HG03039 (cell line): ENCODE results near the gene ADGRG6.

ENCODE experiments used
- ATAC-seq: cut with Tn5 transposase; IDR thresholded peaks from one replicate; pipeline ENCODE4 v1.9.1; 2021; ENCODE audit warnings: mild to moderate bottlenecking, moderate library complexity; ENCODE audit not compliant: unreplicated experiment

The ADGRG6 gene

DNA sequence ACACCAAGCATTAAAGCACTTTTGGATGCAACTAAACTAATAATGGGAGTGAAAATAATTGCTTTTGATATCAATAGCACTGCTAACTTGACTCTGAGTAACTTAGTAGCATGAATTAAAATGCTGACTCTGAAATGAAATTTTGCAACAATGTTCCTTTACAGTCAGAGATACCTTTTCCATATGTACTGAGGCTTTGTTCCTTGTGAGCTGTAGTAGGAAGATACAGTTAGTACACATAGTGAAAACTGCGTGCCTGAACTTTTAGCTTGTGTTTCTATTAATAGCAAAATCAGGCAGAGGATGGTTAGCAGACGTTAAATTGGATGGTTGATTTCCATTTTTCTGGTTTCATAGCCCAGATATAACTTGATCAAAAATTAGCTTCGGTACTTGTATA lies 18.6 kb downstream of the ADGRG6 start:
- no peak for ATAC-seq

GRCh38 chr6:142321451-142321850 lies 19.6 kb downstream of the ADGRG6 start:
- no peak for ATAC-seq

- no peak for ATAC-seq
These were observed 20.3 kb downstream of the ADGRG6 start for GRCh38 chr6:142322066-142322465.

DNA sequence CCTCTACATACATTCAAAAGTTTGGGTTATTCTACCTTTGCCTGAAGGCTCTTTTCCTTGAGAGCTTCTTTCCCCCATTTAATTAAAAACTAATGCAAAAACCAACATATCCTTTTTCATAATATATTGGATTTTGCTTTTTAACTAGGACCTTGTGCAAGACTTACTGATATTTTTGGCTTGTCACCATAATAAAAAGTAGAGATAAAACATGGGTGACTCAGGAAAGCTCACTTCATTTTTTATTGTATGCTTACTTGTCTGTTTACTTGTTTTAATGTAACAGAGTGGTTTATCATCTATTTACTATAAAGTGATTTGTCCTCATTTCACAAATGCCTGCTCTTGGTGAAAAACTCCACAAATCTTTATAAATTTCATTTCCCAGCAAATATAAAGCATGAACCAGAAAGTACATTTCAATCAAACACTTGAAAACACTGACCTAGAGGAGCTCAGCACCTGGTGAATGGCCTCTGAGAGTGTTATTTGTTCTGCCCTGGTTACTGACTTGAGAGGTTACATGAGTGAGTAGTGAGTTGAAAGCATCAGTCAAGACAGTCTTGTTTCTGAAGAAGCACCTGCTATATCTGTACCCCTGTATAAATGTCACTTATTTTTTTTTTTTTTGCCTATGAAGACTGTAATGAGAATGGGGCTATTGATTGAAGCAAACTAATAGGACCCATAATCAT lies 20.8 kb downstream of the ADGRG6 start:
- no peak for ATAC-seq

DNA sequence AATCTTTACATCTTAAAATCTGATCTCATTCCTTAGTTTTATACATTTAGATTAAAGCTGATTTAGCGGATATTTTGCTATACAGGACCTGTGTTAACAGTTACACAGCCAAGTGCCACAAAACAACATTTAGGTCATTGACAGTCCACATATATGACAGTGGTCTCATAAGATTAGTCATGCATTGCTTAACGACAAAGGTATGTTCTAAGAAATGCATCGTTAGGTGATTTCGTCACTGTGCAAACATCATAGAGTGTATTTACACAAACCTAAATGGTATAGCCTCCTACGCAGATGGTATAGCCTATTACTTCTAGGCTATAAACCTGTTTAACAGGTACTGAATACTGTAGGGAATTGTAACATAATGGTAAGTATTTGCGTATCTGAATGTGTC lies 21.6 kb downstream of the ADGRG6 start:
- ATAC-seq: no peak

- no peak for ATAC-seq
These were observed 22.3 kb downstream of the ADGRG6 start for GRCh38 chr6:142324111-142324510.

- ATAC-seq: no peak
These were observed 23.3 kb downstream of the ADGRG6 start for GRCh38 chr6:142325111-142325510.

DNA sequence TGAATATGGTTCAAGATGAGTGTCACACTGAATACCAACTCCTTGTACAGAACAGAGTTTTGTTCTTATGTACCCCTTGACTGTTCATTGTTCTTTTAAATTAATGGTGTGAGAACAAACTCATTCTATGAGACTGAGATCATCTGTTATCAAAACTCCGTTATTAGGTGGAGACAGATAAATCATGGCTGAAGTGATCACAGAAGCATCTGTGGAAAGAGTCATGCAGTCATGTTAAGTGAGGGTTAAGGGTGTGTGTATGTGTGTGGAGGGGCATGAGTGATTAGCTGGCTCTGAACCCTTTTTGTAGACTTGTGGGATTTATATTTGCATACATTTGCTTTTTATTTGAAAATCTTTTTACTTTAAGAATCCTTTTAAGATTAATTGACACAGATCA lies 24.7 kb downstream of the ADGRG6 start:
- ATAC-seq: no peak

DNA sequence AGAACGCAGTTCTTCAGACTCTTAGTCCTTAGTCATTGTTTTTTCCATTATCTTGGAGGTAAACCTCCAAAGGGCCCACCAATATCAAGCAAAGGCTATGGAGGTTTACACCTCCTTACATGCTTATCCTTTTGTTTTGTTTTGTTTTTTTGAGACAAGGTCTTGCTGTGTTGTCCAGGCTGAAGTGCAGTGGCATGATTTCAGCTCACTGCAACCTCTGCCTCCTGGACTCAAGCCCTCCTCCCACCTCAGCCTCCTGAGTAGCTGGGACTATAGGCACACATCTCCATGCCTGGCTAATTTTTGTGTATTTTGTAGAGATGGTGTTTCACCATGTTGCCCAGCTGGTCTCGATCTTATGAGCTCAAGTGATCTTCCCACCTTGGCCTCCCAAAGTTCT lies 26.3 kb downstream of the ADGRG6 start:
- ATAC-seq: no peak

- no peak for ATAC-seq
These were observed 27.8 kb downstream of the ADGRG6 start for GRCh38 chr6:142329486-142330113.

GRCh38 chr6:142331075-142331551 lies 29.3 kb downstream of the ADGRG6 start:
- ATAC-seq: no peak

DNA sequence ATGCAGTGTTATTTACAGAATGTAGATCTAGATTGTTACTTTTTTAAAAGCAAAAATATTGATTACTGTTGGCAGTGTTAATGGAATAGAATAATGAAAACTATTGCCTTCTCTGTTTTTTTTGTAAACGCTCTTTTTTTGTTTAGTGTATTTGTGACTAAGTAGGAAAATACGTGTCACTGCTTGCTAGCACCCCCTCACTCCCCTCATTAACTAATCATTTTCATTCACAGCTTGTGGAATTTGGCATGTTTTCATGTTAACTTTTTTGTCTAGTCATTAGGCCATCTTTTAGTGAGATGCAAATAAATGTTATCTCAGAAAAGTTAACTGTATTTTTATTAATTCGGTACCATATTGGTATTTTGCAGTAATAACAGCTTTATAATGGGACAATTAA lies 29.8 kb downstream of the ADGRG6 start:
- no peak for ATAC-seq

GRCh38 chr6:142332393-142333098 lies 30.7 kb downstream of the ADGRG6 start:
- no peak for ATAC-seq

GRCh38 chr6:142333431-142333830 lies 31.6 kb downstream of the ADGRG6 start:
- no peak for ATAC-seq

DNA sequence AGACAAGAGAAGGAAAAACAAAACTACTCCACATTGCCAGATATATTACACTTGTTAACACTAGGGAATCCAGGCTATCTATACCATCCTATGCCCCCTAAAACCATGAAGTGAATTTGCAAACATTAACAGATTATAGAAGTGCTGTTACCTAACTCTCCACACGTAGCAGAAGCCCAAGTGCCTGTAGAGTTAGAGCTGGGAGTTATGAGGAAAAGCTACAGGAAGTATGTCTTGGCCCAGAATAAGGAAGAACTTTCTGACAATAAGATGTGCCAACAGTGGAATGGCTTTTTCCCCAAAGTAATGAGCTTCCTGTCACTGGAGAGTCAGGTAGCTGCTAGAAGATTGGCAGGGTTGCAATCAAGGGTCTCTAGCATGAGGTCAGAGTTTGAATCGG lies 32.5 kb downstream of the ADGRG6 start:
- no peak for ATAC-seq

GRCh38 chr6:142335415-142335814 lies 33.6 kb downstream of the ADGRG6 start:
- ATAC-seq: no peak

DNA sequence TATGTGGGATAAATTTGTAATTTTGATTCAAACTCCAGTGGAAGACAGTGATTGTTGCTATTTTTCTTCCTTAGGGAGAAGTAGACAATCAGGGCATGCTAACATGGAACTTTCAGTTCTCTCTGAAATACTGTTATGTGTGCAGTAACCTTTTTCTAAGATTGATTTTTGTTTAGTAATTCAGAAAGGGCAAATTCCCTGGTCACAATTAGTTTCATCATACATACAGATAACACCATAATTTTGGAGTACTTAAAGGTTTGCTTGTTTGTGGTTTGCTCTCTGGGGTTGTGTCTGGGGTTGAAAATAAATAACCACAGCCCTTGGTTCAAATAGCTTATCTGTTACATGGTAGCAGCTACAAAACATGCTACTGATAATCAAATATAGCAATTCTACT lies 34.4 kb downstream of the ADGRG6 start:
- ATAC-seq: no peak

DNA sequence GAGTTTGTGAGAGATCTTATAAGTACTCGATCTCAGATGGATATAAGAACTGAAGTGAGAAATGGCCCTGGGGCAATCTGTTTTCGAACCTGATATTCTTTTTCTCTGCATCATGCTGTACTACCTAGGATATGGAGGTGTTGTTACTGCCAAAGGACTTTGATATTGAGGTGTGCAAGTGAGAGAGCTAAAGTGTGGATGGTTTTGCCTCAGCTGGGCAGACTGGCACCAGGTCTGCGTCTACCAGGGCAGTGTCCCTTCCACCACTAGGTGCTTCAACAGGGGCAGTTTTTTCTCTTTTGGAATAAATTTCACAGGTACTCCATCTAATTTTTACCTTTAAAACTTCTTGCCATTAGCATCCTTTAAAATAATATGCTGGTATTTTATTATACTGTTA lies 35.0 kb downstream of the ADGRG6 start:
- no peak for ATAC-seq

DNA sequence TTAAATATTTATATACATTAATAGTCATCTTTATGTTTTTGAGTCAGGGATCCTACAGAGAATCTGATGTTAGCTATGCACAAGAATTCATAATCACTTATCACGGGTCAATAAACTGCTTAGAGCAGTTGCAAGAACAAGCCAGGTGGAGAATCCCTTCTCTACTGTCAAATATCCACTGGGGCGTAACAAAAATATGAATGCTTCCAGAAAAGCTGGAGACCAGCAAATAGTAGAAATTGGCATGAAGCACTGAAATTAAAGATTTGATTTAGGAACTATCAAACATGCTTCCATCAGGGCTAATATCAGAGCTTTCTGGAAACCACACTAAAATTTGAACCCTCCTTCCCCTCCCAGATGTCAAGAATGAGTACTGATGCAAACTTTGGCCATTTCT lies 37.3 kb downstream of the ADGRG6 start:
- no peak for ATAC-seq

- ATAC-seq: no peak
These were observed 38.3 kb downstream of the ADGRG6 start for GRCh38 chr6:142339968-142340658.

- no peak for ATAC-seq
These were observed 40.1 kb downstream of the ADGRG6 start for GRCh38 chr6:142341855-142342330.
